ENCODE measurements around the gene NOB1. TPM values are rescaled to one million over a fixed set of nuclear protein-coding genes. Genes with fewer than 3 reads are reported as not detected.
A peak's percentile ranks its signal among the peaks of the same experiment; 100 is the strongest.

The NOB1 gene
- total RNA-seq (2014; rRNA removed; shearing (Covaris generic)) (41.4 and 44.1 TPM in 2 replicates), polyA plus RNA-seq (2016; fragmentation: Nextera tagmentation; extraction: Ambion mirVana) (54.1 and 56.6 TPM in 2 replicates)
- long read RNA-seq, transcript NOB1-201 (9 exons, 1,734 nt): major isoform, 101 of 112 reads
- long read RNA-seq, partial matches to known transcripts: 3 of 112 reads
- long read RNA-seq, other reads (novel, unspliced or antisense): 8 of 112 reads

DNA sequence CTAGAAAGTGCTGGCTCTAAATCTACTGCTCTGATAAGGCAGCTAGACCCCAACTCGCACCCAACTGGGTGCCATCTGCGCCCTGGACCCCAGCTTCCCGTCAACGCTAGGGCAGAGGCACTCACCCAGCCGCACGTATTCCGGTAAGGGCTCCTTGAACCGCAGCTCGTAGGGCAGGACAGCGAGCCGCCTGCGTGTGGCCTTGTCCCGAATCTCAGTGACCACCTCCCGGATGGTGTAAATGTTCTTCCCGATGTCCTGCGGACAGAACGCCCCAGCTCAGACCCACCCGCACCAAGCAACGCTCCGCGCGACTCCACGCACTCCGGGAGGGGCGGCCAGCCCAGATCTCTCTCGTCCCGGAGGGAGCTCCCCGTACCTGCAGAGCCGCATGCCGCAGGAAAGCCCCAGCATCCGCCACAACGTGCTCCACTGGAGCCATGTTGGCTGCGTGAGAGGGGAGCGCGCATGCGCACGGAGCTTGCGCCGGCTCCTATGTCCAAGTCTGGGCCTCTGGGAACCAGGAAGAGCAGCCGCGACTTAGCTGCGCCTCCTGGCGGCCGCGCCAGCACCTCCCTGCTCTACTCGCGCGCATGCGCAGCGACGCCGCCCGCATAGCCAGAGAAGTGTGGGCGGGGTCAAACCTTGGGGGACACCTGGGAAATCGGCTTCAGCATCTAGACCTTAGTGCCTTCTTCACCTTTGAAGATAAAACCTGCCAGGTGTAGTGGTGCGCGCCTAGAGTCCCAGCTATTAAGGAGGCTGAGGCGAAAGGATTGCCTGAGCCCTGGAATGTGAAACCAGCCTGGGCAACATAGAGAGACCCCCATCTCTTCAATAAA, at the start of gene NOB1:
Gene NOB1, minus strand, starts transcription at position 458 of the 842 bp plus-strand sequence. Its CDS starts 16 bp downstream, at position 442.
- peaks cover 26% of the 10 kb centered on the region for H3K36me3 ChIP-seq (ENCODE audit: insufficient read depth)
- H3K27me3 Mint-ChIP-seq (ENCODE audit: insufficient read depth, low read depth, poor library complexity): peaks cover 14% of the 10 kb centered on the region
- H3K9me3 Mint-ChIP-seq: no peaks in the 10 kb centered on the region
- H3K4me1 Mint-ChIP-seq: peaks cover 9% of the 10 kb centered on the region; the same call in 2 of the 3 replicates
- H3F3A ChIP-seq (replicated peaks; ENCODE audit: low read depth): no peaks in the 10 kb centered on the region
- peak within 1 kb of the TSS; percentile 89; the same call in 1 of the 2 replicates for H2AFZ ChIP-seq
- peaks cover 8% of the 10 kb centered on the region; the same call in 1 of the 2 replicates for H3K4me1 ChIP-seq (ENCODE audit: insufficient read depth)
- H3K4me2 ChIP-seq: peak within 1 kb of the TSS; percentile 97
- H3K4me3 Mint-ChIP-seq: peak within 1 kb of the TSS; percentile 100
- H4K20me1 ChIP-seq (replicated peaks; ENCODE audit: insufficient read depth): peaks cover 16% of the 10 kb centered on the region; the same call in 1 of the 2 replicates
- ATAC-seq: peak; percentile 97
- H3K36me3 Mint-ChIP-seq (ENCODE audit: low read depth): peaks cover 39% of the 10 kb centered on the region
- peak within 1 kb of the TSS; percentile 97 for H3K4me3 ChIP-seq
- H3K27ac Mint-ChIP-seq: peak within 1 kb of the TSS; percentile 99
- peak within 1 kb of the TSS; percentile 36; the same call in 1 of the 2 replicates for H3K27ac ChIP-seq (ENCODE audit: low read depth)
- no peaks in the 10 kb centered on the region for H3K9me2 ChIP-seq (ENCODE audit: insufficient read depth)
- peak; percentile 98 for DNase-seq (ENCODE audit: low spot score)
- TF ChIP-seq REST (IDR thresholded peaks at IDR 0.05; ENCODE audit: unreplicated experiment): peak; percentile 39
- TF ChIP-seq, protein P1, sequence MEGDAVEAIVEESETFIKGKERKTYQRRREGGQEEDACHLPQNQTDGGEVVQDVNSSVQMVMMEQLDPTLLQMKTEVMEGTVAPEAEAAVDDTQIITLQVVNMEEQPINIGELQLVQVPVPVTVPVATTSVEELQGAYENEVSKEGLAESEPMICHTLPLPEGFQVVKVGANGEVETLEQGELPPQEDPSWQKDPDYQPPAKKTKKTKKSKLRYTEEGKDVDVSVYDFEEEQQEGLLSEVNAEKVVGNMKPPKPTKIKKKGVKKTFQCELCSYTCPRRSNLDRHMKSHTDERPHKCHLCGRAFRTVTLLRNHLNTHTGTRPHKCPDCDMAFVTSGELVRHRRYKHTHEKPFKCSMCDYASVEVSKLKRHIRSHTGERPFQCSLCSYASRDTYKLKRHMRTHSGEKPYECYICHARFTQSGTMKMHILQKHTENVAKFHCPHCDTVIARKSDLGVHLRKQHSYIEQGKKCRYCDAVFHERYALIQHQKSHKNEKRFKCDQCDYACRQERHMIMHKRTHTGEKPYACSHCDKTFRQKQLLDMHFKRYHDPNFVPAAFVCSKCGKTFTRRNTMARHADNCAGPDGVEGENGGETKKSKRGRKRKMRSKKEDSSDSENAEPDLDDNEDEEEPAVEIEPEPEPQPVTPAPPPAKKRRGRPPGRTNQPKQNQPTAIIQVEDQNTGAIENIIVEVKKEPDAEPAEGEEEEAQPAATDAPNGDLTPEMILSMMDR (conservative IDR thresholded peaks at IDR 0.05; ENCODE audit: low read depth in 2 of 2): peak; percentile 82 to 96
- TF ChIP-seq, protein P2, sequence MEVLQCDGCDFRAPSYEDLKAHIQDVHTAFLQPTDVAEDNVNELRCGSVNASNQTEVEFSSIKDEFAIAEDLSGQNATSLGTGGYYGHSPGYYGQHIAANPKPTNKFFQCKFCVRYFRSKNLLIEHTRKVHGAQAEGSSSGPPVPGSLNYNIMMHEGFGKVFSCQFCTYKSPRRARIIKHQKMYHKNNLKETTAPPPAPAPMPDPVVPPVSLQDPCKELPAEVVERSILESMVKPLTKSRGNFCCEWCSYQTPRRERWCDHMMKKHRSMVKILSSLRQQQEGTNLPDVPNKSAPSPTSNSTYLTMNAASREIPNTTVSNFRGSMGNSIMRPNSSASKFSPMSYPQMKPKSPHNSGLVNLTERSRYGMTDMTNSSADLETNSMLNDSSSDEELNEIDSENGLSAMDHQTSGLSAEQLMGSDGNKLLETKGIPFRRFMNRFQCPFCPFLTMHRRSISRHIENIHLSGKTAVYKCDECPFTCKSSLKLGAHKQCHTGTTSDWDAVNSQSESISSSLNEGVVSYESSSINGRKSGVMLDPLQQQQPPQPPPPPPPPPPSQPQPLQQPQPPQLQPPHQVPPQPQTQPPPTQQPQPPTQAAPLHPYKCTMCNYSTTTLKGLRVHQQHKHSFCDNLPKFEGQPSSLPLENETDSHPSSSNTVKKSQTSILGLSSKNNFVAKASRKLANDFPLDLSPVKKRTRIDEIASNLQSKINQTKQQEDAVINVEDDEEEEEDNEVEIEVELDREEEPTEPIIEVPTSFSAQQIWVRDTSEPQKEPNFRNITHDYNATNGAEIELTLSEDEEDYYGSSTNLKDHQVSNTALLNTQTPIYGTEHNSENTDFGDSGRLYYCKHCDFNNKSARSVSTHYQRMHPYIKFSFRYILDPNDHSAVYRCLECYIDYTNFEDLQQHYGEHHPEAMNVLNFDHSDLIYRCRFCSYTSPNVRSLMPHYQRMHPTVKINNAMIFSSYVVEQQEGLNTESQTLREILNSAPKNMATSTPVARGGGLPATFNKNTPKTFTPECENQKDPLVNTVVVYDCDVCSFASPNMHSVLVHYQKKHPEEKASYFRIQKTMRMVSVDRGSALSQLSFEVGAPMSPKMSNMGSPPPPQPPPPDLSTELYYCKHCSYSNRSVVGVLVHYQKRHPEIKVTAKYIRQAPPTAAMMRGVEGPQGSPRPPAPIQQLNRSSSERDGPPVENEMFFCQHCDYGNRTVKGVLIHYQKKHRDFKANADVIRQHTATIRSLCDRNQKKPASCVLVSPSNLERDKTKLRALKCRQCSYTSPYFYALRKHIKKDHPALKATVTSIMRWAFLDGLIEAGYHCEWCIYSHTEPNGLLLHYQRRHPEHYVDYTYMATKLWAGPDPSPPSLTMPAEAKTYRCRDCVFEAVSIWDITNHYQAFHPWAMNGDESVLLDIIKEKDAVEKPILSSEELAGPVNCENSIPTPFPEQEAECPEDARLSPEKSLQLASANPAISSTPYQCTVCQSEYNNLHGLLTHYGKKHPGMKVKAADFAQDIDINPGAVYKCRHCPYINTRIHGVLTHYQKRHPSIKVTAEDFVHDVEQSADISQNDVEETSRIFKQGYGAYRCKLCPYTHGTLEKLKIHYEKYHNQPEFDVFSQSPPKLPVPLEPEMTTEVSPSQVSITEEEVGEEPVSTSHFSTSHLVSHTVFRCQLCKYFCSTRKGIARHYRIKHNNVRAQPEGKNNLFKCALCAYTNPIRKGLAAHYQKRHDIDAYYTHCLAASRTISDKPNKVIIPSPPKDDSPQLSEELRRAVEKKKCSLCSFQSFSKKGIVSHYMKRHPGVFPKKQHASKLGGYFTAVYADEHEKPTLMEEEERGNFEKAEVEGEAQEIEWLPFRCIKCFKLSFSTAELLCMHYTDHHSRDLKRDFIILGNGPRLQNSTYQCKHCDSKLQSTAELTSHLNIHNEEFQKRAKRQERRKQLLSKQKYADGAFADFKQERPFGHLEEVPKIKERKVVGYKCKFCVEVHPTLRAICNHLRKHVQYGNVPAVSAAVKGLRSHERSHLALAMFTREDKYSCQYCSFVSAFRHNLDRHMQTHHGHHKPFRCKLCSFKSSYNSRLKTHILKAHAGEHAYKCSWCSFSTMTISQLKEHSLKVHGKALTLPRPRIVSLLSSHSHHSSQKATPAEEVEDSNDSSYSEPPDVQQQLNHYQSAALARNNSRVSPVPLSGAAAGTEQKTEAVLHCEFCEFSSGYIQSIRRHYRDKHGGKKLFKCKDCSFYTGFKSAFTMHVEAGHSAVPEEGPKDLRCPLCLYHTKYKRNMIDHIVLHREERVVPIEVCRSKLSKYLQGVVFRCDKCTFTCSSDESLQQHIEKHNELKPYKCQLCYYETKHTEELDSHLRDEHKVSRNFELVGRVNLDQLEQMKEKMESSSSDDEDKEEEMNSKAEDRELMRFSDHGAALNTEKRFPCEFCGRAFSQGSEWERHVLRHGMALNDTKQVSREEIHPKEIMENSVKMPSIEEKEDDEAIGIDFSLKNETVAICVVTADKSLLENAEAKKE (CRISPR knock-in tag; IDR thresholded peaks at IDR 0.05): no peak
- TF ChIP-seq EZH2phosphoT487 (IDR thresholded peaks at IDR 0.05; ENCODE audit: unreplicated experiment): no peak
- TF ChIP-seq STAT1 (IDR thresholded peaks at IDR 0.05; ENCODE audit: unreplicated experiment): no peak
- no peak for TF ChIP-seq ZNF331 (CRISPR knock-in tag; IDR thresholded peaks at IDR 0.05; ENCODE audit: low read depth)
- no peak for TF ChIP-seq JUNB (IDR thresholded peaks at IDR 0.05; ENCODE audit: unreplicated experiment)
- peak; percentile 98 for TF ChIP-seq POLR2AphosphoS5 (IDR thresholded peaks at IDR 0.05; ENCODE audit: low read depth)
- TF ChIP-seq ZNF114 (CRISPR knock-in tag; IDR thresholded peaks at IDR 0.05): no peak
- TF ChIP-seq EZH2 (IDR thresholded peaks at IDR 0.05; ENCODE audit: low read depth, unreplicated experiment): no peak
- no peak for TF ChIP-seq CREB1 (CRISPR knock-in tag; IDR thresholded peaks at IDR 0.05; ENCODE audit: low read depth)
- H3K27me3 ChIP-seq (ENCODE audit: insufficient read depth): no peaks in the 10 kb centered on the region
- peaks cover 48% of the 10 kb centered on the region for H3K79me2 ChIP-seq (replicated peaks; ENCODE audit: insufficient read depth)
